Activated CD4-positive, alpha-beta memory T cell treated with anti-CD3 and anti-CD28 coated beads for 36 hours (primary cell): ENCODE data around the gene VWA8. TPM values are rescaled to one million over a fixed set of nuclear protein-coding genes. Genes with fewer than 3 reads are reported as not detected.
"Not testable (repeated sequence)": the region's sequence is repeated elsewhere in the genome, so short reads cannot be mapped to it uniquely, and the experiment has no call there.

ENCODE experiments used
- CTCF ChIA-PET: fragments of 350-600 bp; sonication (Branson Sonifier 250); formaldehyde crosslinking; loops from one replicate; lab custom pipeline; 2021; ENCODE audit warnings: antibody characterized with exemption, inconsistent platforms; lab: Charles Lee
- POLR2A ChIA-PET: fragments of 350-600 bp; sonication (Branson Sonifier 250); formaldehyde crosslinking; loops from one replicate; lab custom pipeline; 2021; ENCODE audit warnings: antibody characterized with exemption; lab: Charles Lee
- DNase-seq: peaks from one replicate; pipeline ENCODE4 v3.0.0-alpha.2; 2020
- H3K27ac Mint-ChIP-seq: one replicate; pipeline ENCODE4 v1.8.0; 2021; ENCODE audit warnings: mixed read lengths
- H3K27me3 Mint-ChIP-seq: one replicate; pipeline ENCODE4 v1.8.0; 2021; ENCODE audit warnings: mixed read lengths
- H3K36me3 Mint-ChIP-seq: one replicate; pipeline ENCODE4 v1.8.0; 2021; ENCODE audit warnings: mixed read lengths
- H3K4me1 Mint-ChIP-seq: one replicate; pipeline ENCODE4 v1.8.0; 2021; ENCODE audit warnings: low read depth, mixed read lengths
- H3K4me3 Mint-ChIP-seq: one replicate; pipeline ENCODE4 v1.8.0; 2021; ENCODE audit warnings: mild to moderate bottlenecking, mixed read lengths
- H3K9me3 Mint-ChIP-seq: one replicate; pipeline ENCODE4 v1.8.0; 2021; ENCODE audit warnings: mixed read lengths
- intact Hi-C: fragments of 100-400 bp; cut with micrococcal nuclease; formaldehyde crosslinking; loops from one replicate; pipeline ENCODE4 v1.15.1; 2023
- total RNA-seq, 2 experiments: library from RNA; stranded (reverse); gene quantifications; one replicate each; pipeline ENCODE4 v1.2.3, GENCODE V29; 2021

VWA8 gene
- total RNA-seq, 2 experiments from 2014 or later = 16.8 to 17.1 TPM

DNA sequence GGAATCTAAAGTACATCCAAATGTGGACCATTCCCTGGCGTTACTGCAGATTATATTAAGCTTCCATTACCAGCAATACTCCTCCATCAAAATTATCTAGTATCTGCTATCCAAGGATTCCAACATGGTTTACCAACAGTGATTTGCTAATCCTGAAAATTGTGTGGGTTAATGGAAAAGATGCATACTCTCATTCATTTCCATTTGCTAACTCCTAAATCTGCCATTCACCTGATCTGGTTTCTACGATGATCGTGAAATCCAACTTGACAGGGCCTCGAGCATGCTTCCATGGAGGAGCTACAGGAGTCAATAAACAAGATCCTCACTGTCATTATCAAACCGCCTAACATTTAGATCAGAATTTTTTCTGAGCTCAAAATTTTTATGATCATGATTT is 382.5 kb downstream of the VWA8 start:
- no peaks in the 10 kb centered on the region for H3K27me3 Mint-ChIP-seq
- H3K27ac Mint-ChIP-seq = no peak overlapping the region
- no peak for DNase-seq
- peaks cover 5% of the 10 kb centered on the region for H3K4me1 Mint-ChIP-seq
- H3K4me3 Mint-ChIP-seq = no peak overlapping the region
- CTCF ChIA-PET = no interaction called here
- intact Hi-C loops = no loop called here
- POLR2A ChIA-PET = no interaction called here
- H3K9me3 Mint-ChIP-seq = no peaks in the 10 kb centered on the region
- H3K36me3 Mint-ChIP-seq = peaks cover 16% of the 10 kb centered on the region

DNA sequence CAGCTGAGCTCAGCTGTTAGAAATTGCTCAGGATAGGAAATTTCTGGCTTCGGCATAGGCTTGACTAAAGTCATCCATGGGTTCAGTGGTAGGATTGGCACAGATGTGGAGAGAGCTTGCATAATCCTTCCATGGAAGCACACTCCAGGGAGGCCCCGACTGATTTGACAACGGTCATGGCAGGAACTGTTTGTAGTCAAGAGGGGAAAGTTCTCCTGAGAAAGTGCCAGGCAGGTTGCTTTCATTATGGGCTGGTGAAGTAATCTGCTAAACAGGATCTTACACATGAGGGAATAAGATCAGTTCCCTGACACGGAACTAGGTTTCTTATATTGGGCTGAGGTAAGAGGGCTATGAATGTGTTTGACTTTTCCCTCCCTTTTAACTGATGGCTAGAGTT is 383.5 kb downstream of the VWA8 start:
- peaks cover 16% of the 10 kb centered on the region for H3K36me3 Mint-ChIP-seq
- H3K9me3 Mint-ChIP-seq = no peaks in the 10 kb centered on the region
- no peak overlapping the region for H3K4me3 Mint-ChIP-seq
- no peak for DNase-seq
- no peaks in the 10 kb centered on the region for H3K27me3 Mint-ChIP-seq
- H3K4me1 Mint-ChIP-seq = peaks cover 5% of the 10 kb centered on the region
- ChIA-PET CTCF (interaction anchor here (1.0 kb wide), 1 partner anchor 17 kb away, joined by 3 read pairs; no protein-coding TSS in a partner anchor), POLR2A (no interaction called here)
- no peak overlapping the region for H3K27ac Mint-ChIP-seq
- intact Hi-C loops = no loop called here

DNA sequence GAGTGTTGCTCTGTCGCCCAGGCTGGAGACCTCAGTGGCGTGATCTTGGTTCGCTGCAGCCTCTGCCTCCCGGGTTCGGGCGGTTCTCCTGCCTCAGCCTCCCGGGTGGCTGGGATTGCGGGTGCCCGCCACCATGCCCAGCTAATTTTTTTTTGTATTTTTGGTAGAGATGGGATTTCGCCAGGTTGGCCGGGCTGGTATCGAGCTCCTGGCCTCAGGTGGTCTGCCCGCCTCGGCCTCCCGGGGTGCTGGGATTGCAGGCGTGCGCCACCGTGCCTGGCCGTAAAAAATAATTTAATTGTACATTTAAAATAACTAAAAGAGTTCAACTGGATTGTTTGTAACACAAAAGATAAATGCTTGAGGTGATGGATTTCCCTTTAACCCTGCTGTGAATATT is 387.3 kb downstream of the VWA8 start:
- H3K9me3 Mint-ChIP-seq, intact Hi-C loops, H3K27ac Mint-ChIP-seq: not testable (repeated sequence)

DNA sequence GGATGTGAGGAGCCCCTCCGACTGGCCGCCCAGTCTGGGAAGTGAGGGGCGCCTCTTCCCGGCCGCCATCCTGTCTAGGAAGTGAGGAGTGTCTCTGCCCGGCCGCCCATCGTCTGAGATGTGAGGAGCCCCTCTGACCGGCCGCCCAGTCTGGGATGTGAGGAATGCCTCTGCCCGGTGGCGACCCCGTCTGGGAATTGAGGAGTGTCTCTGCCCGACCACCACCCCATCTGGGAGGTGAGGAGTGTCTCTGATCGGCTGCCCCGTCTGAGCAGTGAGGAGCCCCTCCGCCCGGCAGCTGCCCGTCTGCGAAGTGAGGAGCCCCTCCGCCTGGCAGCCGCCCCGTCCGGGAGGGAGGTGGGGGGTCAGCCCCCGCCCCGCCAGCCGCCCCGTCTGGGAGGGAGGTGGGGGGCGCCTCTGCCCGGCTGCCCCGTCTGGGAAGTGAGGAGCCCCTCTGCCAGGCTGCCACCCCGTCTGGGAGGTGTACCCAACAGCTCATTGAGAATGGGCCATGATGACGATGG is 389.0 kb downstream of the VWA8 start:
- POLR2A ChIA-PET, H3K4me1 Mint-ChIP-seq, H3K27me3 Mint-ChIP-seq, H3K4me3 Mint-ChIP-seq, CTCF ChIA-PET, intact Hi-C loops, H3K27ac Mint-ChIP-seq, DNase-seq, H3K9me3 Mint-ChIP-seq: not testable (repeated sequence)
- peaks cover 16% of the 10 kb centered on the region for H3K36me3 Mint-ChIP-seq

More for the DNA sequence above, 387.3 kb downstream of the VWA8 start:
- DNase-seq, H3K27me3 Mint-ChIP-seq, CTCF ChIA-PET, H3K4me1 Mint-ChIP-seq, POLR2A ChIA-PET, H3K4me3 Mint-ChIP-seq: not testable (repeated sequence)
- peaks cover 16% of the 10 kb centered on the region for H3K36me3 Mint-ChIP-seq

DNA sequence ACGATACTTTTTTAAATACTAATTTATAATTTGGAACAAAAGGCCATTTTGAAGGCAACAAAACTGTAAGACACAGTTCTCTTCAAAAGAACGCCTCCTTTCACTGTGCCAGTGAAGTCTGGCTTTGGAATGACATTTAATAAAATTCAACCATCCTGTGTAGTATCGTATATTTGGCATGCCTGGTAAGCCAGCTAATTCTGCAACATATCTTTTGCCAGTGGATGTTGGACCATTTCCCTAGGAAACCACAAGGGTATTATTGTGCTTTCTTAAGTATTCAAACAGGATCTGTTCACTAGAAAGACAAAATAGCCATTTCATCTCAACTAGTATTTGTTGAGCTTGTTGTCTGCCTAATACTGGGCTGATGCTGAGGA is 391.9 kb downstream of the VWA8 start:
- Mint-ChIP-seq H3K4me1 (no peaks in the 10 kb centered on the region), H3K27me3 (no peaks in the 10 kb centered on the region), H3K27ac (no peak overlapping the region), H3K4me3 (no peak overlapping the region), H3K36me3 (peaks cover 1% of the 10 kb centered on the region), H3K9me3 (no peaks in the 10 kb centered on the region)
- DNase-seq = no peak
- ChIA-PET CTCF (interaction anchor here (1.8 kb wide), 1 partner anchor 9 kb away, joined by 5 read pairs; no protein-coding TSS in a partner anchor), POLR2A (no interaction called here)
- intact Hi-C loops = no loop called here

DNA sequence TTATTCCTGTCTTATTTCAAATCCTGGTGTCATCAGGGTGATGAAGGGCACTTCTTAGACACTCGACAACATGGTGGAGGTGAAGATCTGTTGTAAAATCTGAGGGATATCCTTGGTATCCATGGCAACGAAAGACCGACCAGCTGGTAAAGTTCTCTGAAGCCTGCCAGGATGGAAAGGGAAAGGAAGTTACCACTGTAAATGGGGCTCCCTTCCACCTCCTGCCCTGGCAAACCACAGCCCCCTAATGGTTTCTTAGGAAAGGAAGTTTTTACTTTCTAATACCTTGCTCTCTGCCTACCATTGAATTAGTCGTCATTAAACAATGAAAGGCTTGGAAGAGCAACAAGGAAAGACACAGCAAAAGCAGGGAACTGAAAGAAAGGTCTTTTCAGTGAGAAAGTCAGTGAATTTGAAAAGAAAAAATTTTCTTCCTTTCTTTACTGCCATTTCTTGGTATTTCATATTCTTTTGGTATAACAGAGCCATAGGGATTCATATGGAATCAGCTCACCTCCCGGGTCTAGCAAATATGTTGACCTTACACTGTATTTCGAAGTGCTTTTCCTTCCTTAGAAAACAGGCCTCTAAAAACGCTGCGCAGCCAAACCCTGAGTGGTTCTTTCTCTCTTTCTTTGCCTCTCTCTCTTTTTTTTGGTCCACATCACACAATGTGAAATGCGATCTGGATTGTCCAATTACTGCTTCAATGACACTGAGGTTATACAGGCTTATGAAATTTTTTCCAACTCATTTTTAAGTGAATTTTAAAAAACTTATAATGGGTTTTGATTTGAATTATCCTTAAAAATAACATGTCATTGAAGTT is 392.6 kb downstream of the VWA8 start:
- H3K36me3 Mint-ChIP-seq = peaks cover 1% of the 10 kb centered on the region
- H3K4me3 Mint-ChIP-seq = no peak overlapping the region
- no peak overlapping the region for H3K27ac Mint-ChIP-seq
- no peaks in the 10 kb centered on the region for H3K9me3 Mint-ChIP-seq
- intact Hi-C loops = no loop called here
- no peaks in the 10 kb centered on the region for H3K27me3 Mint-ChIP-seq
- no peak for DNase-seq
- ChIA-PET CTCF (no interaction called here), POLR2A (no interaction called here)
- peaks cover 1% of the 10 kb centered on the region for H3K4me1 Mint-ChIP-seq

DNA sequence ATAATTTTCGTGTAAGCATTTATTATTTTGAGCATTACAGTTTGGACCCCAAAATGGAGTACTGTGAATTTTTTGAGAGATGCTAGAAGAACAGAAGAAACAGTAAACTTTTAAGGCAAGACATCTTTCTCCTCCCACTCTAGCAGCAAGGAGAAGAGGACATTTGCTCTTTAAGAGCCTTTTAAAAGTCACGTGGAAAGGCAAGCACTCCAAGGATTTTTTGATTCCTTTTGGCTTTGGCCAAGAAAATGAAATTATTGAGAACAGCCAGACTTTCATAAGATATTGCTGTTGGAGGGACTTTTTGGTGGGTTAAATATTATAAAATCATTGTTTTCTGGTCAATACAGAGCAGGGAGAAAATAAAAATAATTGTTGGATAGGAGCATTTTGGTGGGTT is 393.5 kb downstream of the VWA8 start:
- intact Hi-C loops = no loop called here
- CTCF ChIA-PET = no interaction called here
- Mint-ChIP-seq H3K27me3 (no peaks in the 10 kb centered on the region), H3K4me3 (no peak overlapping the region), H3K36me3 (peaks cover 1% of the 10 kb centered on the region), H3K9me3 (no peaks in the 10 kb centered on the region), H3K27ac (no peak overlapping the region), H3K4me1 (peaks cover 3% of the 10 kb centered on the region)
- POLR2A ChIA-PET = no interaction called here
- DNase-seq = no peak

DNA sequence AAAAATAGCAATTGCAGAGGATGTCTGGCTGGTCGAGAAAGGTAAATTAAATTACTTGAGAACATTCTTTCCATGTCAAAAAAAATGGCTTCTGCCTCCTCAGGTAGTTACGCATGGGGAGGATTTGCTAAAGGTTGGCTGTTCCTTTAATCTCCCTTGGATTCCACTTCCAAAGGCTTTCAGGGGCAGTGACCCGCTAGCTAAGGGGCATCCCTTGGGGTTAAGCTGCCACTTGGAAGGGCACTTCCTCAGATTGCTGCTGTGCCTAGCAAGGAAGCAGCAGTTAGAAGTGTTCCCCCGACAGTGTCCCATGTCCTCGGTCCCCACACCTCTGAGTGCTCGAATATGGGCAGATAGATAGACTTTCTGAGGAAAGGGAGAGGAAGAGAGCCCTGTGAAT is 395.1 kb downstream of the VWA8 start:
- H3K9me3 Mint-ChIP-seq = no peaks in the 10 kb centered on the region
- ChIA-PET POLR2A (no interaction called here), CTCF (no interaction called here)
- intact Hi-C loops = no loop called here
- H3K27ac Mint-ChIP-seq = no peak overlapping the region
- DNase-seq = no peak
- no peak overlapping the region for H3K4me3 Mint-ChIP-seq
- H3K27me3 Mint-ChIP-seq = no peaks in the 10 kb centered on the region
- peaks cover 1% of the 10 kb centered on the region for H3K36me3 Mint-ChIP-seq
- H3K4me1 Mint-ChIP-seq = peaks cover 3% of the 10 kb centered on the region

DNA sequence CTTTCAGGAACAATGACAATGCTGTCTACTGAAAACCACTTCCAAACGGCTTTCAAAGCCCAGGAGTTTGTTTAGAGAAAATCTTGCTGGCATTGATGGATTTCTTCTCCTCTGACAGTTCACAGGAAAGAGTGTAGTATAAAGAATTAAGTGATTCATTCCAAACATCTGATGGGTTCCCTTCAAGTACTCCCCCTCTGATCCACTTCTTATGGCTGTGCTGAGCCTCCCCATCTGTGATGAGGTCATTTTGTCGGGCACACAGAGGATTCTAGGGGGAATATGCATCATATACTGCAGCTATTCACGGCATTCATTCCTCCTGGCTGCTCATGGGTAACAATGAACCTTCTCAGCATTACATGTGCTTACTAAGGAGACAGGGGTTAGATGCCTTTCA is 395.7 kb downstream of the VWA8 start:
- no peaks in the 10 kb centered on the region for H3K9me3 Mint-ChIP-seq
- H3K27me3 Mint-ChIP-seq = no peaks in the 10 kb centered on the region
- peaks cover 1% of the 10 kb centered on the region for H3K36me3 Mint-ChIP-seq
- POLR2A ChIA-PET = no interaction called here
- no peak overlapping the region for H3K4me3 Mint-ChIP-seq
- no peak overlapping the region for H3K27ac Mint-ChIP-seq
- CTCF ChIA-PET = no interaction called here
- H3K4me1 Mint-ChIP-seq = peaks cover 3% of the 10 kb centered on the region
- intact Hi-C loops = no loop called here
- DNase-seq = no peak

DNA sequence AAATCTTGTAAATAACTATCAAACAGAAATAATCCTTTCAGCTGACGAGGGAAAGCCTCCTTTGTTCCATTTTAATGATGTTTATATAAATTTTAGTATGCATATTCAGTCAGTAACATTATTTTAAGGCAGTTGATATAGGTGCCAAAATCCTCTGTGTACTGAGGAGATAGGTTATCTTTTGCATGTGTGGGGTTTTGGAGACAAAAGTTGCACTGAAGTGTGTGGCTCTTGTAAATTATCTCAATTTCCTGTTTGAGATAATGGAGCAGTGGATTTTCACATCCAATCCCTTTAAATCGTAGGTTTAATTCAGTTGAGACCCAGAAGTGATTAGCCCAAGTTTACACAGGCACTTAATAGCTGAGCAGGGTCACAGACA is 396.9 kb downstream of the VWA8 start:
- no peaks in the 10 kb centered on the region for H3K27me3 Mint-ChIP-seq
- CTCF ChIA-PET = no interaction called here
- H3K27ac Mint-ChIP-seq = no peak overlapping the region
- no peak for DNase-seq
- POLR2A ChIA-PET = no interaction called here
- intact Hi-C loops = no loop called here
- H3K4me3 Mint-ChIP-seq = no peak overlapping the region
- H3K4me1 Mint-ChIP-seq = peaks cover 3% of the 10 kb centered on the region
- H3K36me3 Mint-ChIP-seq = peaks cover 1% of the 10 kb centered on the region
- no peaks in the 10 kb centered on the region for H3K9me3 Mint-ChIP-seq

DNA sequence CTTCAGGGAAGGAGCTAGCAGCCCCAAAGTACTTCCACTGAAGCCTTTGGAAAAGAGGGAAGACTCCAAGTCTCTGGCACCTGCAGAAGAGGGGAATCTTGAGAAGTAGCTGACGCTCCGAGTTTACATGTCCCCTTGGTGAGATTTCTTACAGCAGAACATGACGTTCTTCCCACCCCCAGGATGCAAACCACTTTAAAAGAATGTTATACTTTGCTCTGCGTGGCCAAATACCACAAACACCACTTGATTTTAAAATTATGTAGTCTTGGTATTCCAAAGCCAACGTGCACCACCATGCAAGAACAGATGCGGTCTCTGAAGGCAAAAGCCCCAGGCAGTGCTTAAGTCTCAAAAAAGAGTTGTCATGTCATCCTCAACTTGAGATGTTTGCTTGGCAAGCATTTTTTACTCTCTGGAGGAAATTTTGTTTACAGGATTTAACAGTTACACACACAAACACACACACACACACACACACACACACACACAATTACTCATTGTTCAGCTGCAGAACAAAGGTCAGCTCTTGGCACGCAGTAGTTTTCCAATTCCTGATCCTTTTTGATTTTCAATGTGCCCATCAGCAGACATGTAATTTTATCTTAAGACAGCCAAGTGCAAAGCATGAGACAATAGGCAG is 397.4 kb downstream of the VWA8 start:
- ChIA-PET POLR2A (no interaction called here), CTCF (no interaction called here)
- intact Hi-C loops = no loop called here
- no peak for DNase-seq
- H3K4me1 Mint-ChIP-seq = peaks cover 3% of the 10 kb centered on the region
- H3K9me3 Mint-ChIP-seq = no peaks in the 10 kb centered on the region
- H3K4me3 Mint-ChIP-seq = no peak overlapping the region
- H3K36me3 Mint-ChIP-seq = peaks cover 1% of the 10 kb centered on the region
- H3K27me3 Mint-ChIP-seq = no peaks in the 10 kb centered on the region
- H3K27ac Mint-ChIP-seq = no peak overlapping the region

DNA sequence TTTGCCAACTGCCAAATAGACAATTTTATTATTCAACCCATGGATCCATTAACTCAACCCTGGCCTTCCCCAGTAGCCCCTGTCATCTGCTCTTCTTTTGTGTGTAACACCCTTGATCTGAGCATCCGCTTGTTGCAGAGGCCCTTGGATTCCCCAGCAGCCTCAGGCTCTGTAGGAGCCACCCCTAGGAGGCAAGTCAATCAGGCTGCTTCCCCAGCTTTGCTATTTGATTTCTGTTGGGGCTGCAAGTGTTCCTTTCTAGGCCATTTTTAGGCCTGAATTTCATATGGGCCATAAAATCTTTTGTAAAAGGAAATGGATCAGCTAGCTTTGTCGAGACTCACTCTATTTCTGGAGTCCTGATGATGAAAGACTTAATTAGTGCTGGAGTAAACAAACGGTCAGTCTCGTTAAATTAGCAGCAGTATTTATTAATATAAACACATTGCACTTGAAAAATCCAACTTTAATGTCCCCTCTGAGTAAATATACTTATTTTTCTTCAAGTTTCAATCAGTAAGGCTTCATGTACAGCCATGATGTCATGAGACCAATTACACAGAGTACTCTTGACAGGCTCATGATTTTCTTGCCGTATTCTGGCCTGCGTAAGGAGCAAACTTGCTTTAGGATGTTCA is 398.2 kb downstream of the VWA8 start:
- ChIA-PET CTCF (no interaction called here), POLR2A (no interaction called here)
- Mint-ChIP-seq H3K4me1 (peaks cover 3% of the 10 kb centered on the region), H3K4me3 (no peak overlapping the region), H3K27ac (no peak overlapping the region), H3K36me3 (peaks cover 1% of the 10 kb centered on the region), H3K27me3 (no peaks in the 10 kb centered on the region), H3K9me3 (no peaks in the 10 kb centered on the region)
- intact Hi-C loops = no loop called here
- DNase-seq = no peak
